Neural progenitor cell (in vitro differentiated cells): Measurements from ENCODE around the gene PREX1. TPM values are rescaled to one million over a fixed set of nuclear protein-coding genes. Genes with fewer than 3 reads are reported as not detected.

Experiments used
- DNase-seq: peaks from one replicate; pipeline ENCODE4 v3.0.0-alpha.2; 2016; ENCODE audit warnings: low spot score
- H2AFZ ChIP-seq: fragments of 200-600 bp; sonication (generic); replicated peaks from 2 replicates; pipeline ENCODE4 v1.6.1; 2016; ENCODE audit warnings: antibody characterized with exemption
- H3F3A ChIP-seq: fragments of 200-600 bp; sonication (generic); 2 replicates; pipeline ENCODE4 v1.6.1; 2016; ENCODE audit warnings: antibody characterized with exemption, low read depth
- H3K27ac ChIP-seq: fragments of 200-600 bp; sonication (generic); 2 replicates; pipeline ENCODE4 v1.5.1; 2016; ENCODE audit warnings: mild to moderate bottlenecking
- H3K27me3 ChIP-seq: fragments of 200-600 bp; sonication (generic); 2 replicates; pipeline ENCODE4 v1.6.1; 2016; ENCODE audit warnings: mild to moderate bottlenecking, moderate library complexity
- H3K36me3 ChIP-seq: fragments of 200-600 bp; sonication (generic); 2 replicates; pipeline ENCODE4 v1.5.1; 2016
- H3K4me1 ChIP-seq: fragments of 200-600 bp; sonication (generic); 2 replicates; pipeline ENCODE4 v1.6.1; 2016; ENCODE audit warnings: mixed run types
- H3K4me2 ChIP-seq: fragments of 200-600 bp; sonication (generic); 2 replicates; pipeline ENCODE4 v1.6.1; 2016
- H3K4me3 ChIP-seq: fragments of 200-600 bp; sonication (generic); 2 replicates; pipeline ENCODE4 v1.5.1; 2016
- H3K79me2 ChIP-seq: fragments of 200-600 bp; sonication (generic); 2 replicates; pipeline ENCODE4 v1.6.1; 2016; ENCODE audit warnings: low read depth
- H3K9ac ChIP-seq: fragments of 200-600 bp; sonication (generic); 2 replicates; pipeline ENCODE4 v1.6.1; 2016
- H3K9me3 ChIP-seq: fragments of 200-600 bp; sonication (generic); 2 replicates; pipeline ENCODE4 v1.5.1; 2016; ENCODE audit warnings: low read depth
- H4K20me1 ChIP-seq: fragments of 200-600 bp; sonication (generic); 2 replicates; pipeline ENCODE4 v1.6.1; 2016; ENCODE audit warnings: low read depth
- H3K27ac Mint-ChIP-seq: 3 replicates; pipeline ENCODE4 v1.8.0; 2021; ENCODE audit warnings: mixed read lengths
- H3K27me3 Mint-ChIP-seq: 2 replicates; pipeline ENCODE4 v1.8.0; 2022; ENCODE audit warnings: low read depth, mild to moderate bottlenecking, inconsistent platforms, moderate library complexity, mixed read lengths; ENCODE audit not compliant: insufficient read depth
- H3K36me3 Mint-ChIP-seq: 3 replicates; pipeline ENCODE4 v1.8.0; 2021; ENCODE audit warnings: mixed read lengths
- H3K4me1 Mint-ChIP-seq: 3 replicates; pipeline ENCODE4 v1.8.0; 2021; ENCODE audit warnings: mixed read lengths
- H3K4me3 Mint-ChIP-seq: 3 replicates; pipeline ENCODE4 v1.8.0; 2021; ENCODE audit warnings: mild to moderate bottlenecking, moderate library complexity, mixed read lengths
- H3K9me3 Mint-ChIP-seq: 3 replicates; pipeline ENCODE4 v1.8.0; 2020; ENCODE audit warnings: mixed read lengths
- EZH2 ChIP-seq: fragments of 200-600 bp; sonication (generic); IDR thresholded peaks from 2 replicates; pipeline ENCODE4 v1.6.1; 2017; ENCODE audit warnings: antibody characterized with exemption, mild to moderate bottlenecking, moderate library complexity
- EZH2phosphoT487 ChIP-seq: fragments of 200-600 bp; sonication (generic); IDR thresholded peaks from 2 replicates; pipeline ENCODE4 v1.6.1; 2017; ENCODE audit warnings: antibody characterized with exemption
- total RNA-seq: library from RNA; depleted of rRNA; stranded (reverse); fragments of >200 nt; gene quantifications from 2 replicates; pipeline ENCODE4 v1.2.3, GENCODE V29; 2015; ENCODE audit warnings: low replicate concordance
- TF ChIP-seq, protein P1 (sequence below): fragments of 200-600 bp; sonication (generic); IDR thresholded peaks from 2 replicates; pipeline ENCODE4 v1.5.1; 2017; ENCODE audit warnings: antibody characterized with exemption, mild to moderate bottlenecking

PREX1 gene
- total RNA-seq, 1 donor from 2014 or later: 4.5 TPM

DNA sequence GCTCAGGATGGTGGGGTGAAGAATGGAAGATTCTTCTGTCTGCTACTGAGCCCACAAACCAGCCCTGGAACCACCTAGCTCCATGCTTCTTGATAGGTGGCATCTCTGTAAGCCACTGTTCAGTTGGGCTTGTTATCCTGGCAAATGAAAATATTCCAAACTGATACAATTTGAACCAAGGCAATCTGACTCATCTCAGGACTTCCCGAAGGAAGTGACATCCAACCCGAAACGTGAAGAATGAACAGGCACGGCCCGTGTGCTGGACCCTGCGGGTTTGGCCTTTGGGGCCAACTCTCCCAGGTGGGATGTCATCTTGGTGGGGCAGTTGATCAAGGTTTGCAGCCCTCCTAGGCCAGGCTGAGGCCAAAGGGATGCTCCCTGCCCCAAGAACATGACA lies 160.3 kb downstream of the PREX1 start:
- Histone ChIP-seq H3K4me1 (no peaks in the 10 kb centered on the region), H3K9me3 (no peaks in the 10 kb centered on the region), H4K20me1 (no peaks in the 10 kb centered on the region), H3K9ac (no peak overlapping the region), H2AFZ (no peak overlapping the region), H3K4me2 (no peak overlapping the region), H3K79me2 (no peaks in the 10 kb centered on the region), H3K36me3 (no peaks in the 10 kb centered on the region), H3K4me3 (no peak overlapping the region), H3K27ac (no peak overlapping the region), H3K27me3 (no peaks in the 10 kb centered on the region), H3F3A (no peaks in the 10 kb centered on the region)
- Mint-ChIP-seq H3K27ac (no peak overlapping the region), H3K36me3 (peaks cover 31% of the 10 kb centered on the region), H3K27me3 (no peaks in the 10 kb centered on the region), H3K4me1 (peaks cover 9% of the 10 kb centered on the region), H3K9me3 (peaks cover 4% of the 10 kb centered on the region), H3K4me3 (no peak overlapping the region)
- no peak for DNase-seq
- no peak for TF ChIP-seq EZH2
- TF ChIP-seq, protein P1, sequence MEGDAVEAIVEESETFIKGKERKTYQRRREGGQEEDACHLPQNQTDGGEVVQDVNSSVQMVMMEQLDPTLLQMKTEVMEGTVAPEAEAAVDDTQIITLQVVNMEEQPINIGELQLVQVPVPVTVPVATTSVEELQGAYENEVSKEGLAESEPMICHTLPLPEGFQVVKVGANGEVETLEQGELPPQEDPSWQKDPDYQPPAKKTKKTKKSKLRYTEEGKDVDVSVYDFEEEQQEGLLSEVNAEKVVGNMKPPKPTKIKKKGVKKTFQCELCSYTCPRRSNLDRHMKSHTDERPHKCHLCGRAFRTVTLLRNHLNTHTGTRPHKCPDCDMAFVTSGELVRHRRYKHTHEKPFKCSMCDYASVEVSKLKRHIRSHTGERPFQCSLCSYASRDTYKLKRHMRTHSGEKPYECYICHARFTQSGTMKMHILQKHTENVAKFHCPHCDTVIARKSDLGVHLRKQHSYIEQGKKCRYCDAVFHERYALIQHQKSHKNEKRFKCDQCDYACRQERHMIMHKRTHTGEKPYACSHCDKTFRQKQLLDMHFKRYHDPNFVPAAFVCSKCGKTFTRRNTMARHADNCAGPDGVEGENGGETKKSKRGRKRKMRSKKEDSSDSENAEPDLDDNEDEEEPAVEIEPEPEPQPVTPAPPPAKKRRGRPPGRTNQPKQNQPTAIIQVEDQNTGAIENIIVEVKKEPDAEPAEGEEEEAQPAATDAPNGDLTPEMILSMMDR: no peak
- TF ChIP-seq EZH2phosphoT487: no peak

DNA sequence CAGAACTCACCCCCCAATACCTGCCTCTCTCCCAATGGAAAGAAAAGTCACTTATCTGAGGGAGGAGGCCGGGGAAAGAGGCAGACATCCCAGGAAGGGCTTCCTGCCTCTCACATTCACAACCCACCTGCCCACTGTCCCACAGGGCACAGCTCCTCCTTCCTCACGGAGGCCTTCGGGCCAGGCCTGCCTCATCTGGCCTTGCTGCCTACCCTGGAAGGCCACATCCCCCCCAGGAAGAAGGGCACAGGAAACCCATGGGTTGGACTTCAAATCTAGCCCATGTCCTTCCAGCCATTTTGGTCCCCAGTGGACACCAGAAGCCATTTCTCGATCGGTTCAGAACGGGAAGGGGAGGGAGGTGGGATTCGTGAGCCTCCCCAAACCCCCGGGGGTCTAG lies 162.0 kb downstream of the PREX1 start:
- H3K9me3 ChIP-seq: no peaks in the 10 kb centered on the region
- no peak overlapping the region for H3K4me3 Mint-ChIP-seq
- H3K9me3 Mint-ChIP-seq: peaks cover 4% of the 10 kb centered on the region
- no peak for DNase-seq
- H3K9ac ChIP-seq: no peak overlapping the region
- H3K4me3 ChIP-seq: no peak overlapping the region
- peaks cover 32% of the 10 kb centered on the region for H3K36me3 Mint-ChIP-seq
- H3K79me2 ChIP-seq: no peaks in the 10 kb centered on the region
- H2AFZ ChIP-seq: no peak overlapping the region
- H3K27me3 ChIP-seq: no peaks in the 10 kb centered on the region
- H3K36me3 ChIP-seq: no peaks in the 10 kb centered on the region
- H3K27me3 Mint-ChIP-seq: no peaks in the 10 kb centered on the region
- no peaks in the 10 kb centered on the region for H4K20me1 ChIP-seq
- no peak overlapping the region for H3K27ac ChIP-seq
- TF ChIP-seq, protein P1: no peak
- TF ChIP-seq EZH2 (no peak), EZH2phosphoT487 (no peak)
- H3F3A ChIP-seq: no peaks in the 10 kb centered on the region
- H3K27ac Mint-ChIP-seq: no peak overlapping the region
- H3K4me1 Mint-ChIP-seq: peaks cover 9% of the 10 kb centered on the region
- no peaks in the 10 kb centered on the region for H3K4me1 ChIP-seq
- no peak overlapping the region for H3K4me2 ChIP-seq

DNA sequence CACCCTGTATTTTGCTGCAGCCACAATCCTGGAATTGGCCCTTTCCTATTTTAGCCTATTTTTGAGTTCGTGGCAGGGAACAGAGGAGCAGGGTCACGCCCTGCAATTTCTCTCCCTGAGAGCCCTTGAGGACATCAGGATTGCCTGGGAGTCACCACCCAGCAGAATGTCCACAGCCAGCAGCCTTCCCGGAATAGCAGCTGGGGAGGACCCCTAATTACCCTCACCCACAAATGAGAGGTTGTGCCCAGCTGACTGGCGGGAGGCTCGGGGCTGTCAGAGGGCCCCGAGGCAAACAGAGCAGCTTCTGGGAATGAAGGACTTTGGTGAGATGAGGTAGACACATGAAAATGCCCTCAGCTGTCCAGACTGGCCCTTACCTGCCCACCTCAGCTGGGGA lies 165.1 kb downstream of the PREX1 start:
- no peak overlapping the region for H2AFZ ChIP-seq
- Mint-ChIP-seq H3K27ac (no peak overlapping the region), H3K27me3 (no peaks in the 10 kb centered on the region), H3K36me3 (peaks cover 45% of the 10 kb centered on the region), H3K4me3 (no peak overlapping the region), H3K9me3 (peaks cover 10% of the 10 kb centered on the region), H3K4me1 (peaks cover under 1% of the 10 kb centered on the region)
- H3K4me3 ChIP-seq: no peak overlapping the region
- no peaks in the 10 kb centered on the region for H3K79me2 ChIP-seq
- no peaks in the 10 kb centered on the region for H4K20me1 ChIP-seq
- no peak overlapping the region for H3K9ac ChIP-seq
- H3K27ac ChIP-seq: no peak overlapping the region
- no peaks in the 10 kb centered on the region for H3K4me1 ChIP-seq
- TF ChIP-seq EZH2: no peak
- TF ChIP-seq, protein P1: no peak
- DNase-seq: no peak
- no peaks in the 10 kb centered on the region for H3F3A ChIP-seq
- no peak overlapping the region for H3K4me2 ChIP-seq
- H3K36me3 ChIP-seq: no peaks in the 10 kb centered on the region
- no peaks in the 10 kb centered on the region for H3K27me3 ChIP-seq
- H3K9me3 ChIP-seq: no peaks in the 10 kb centered on the region
